Prostate gland (tissue), 2 donors: ENCODE measurements around the gene IGF1R. TPM values are rescaled to one million over a fixed set of nuclear protein-coding genes. Genes with fewer than 3 reads are reported as not detected.

Experiments used
- DNase-seq: peaks from one replicate; pipeline ENCODE4 v3.0.0-alpha.2; 2019; ENCODE audit warnings: low spot score
- H3K27ac ChIP-seq, 2 donors: fragments of 200-600 bp; sonication (generic); 2 replicates each; pipeline ENCODE4 v1.5.1; 2017 to 2019
- H3K27me3 ChIP-seq: fragments of 200-600 bp; sonication (generic); replicated peaks from 2 replicates; pipeline ENCODE4 v1.5.1; 2019; ENCODE audit not compliant: insufficient read depth
- H3K36me3 ChIP-seq, 2 donors: fragments of 200-600 bp; sonication (generic); 1 replicate in 1 of 2; 2 replicates in 1 of 2; pipeline versions ENCODE4 v1.5.1 to v1.8.1; 2017 to 2019
- H3K4me1 ChIP-seq: fragments of 200-600 bp; sonication (generic); replicated peaks from 2 replicates; pipeline ENCODE4 v1.5.1; 2019
- H3K4me3 ChIP-seq, 2 donors: fragments of 200-600 bp; sonication (generic); 2 replicates each; pipeline ENCODE4 v1.5.1; 2017 to 2019
- H3K9me3 ChIP-seq: fragments of 200-600 bp; sonication (generic); 2 replicates; pipeline ENCODE4 v1.5.1; 2017
- CTCF ChIP-seq, 4 experiments: fragments of 200-600 bp in 2 of 4; fragments of 450-650 bp in 2 of 4; sonication (generic) in 2 of 4; IDR thresholded peaks; 1 replicate in 3 of 4; 2 replicates in 1 of 4; pipeline ENCODE4 v1.5.1; 2016 to 2019; ENCODE audit warnings: antibody characterized with exemption in 4 of 4, mild to moderate bottlenecking in 2 of 4, moderate library complexity in 2 of 4
- POLR2A ChIP-seq: fragments of 450-650 bp; IDR thresholded peaks from one replicate; pipeline ENCODE4 v1.6.1; 2016; ENCODE audit warnings: antibody characterized with exemption, mild to moderate bottlenecking
- POLR2AphosphoS5 ChIP-seq: sonication (generic); formaldehyde crosslinking; IDR thresholded peaks from one replicate; pipeline ENCODE4 v1.6.1; 2017; ENCODE audit warnings: antibody characterized with exemption
- WGBS: methylation state at CpG from one replicate; pipeline ENCODE4 v1.1.5; 2018; 5-methylcytosine and 5-hydroxymethylcytosine counted together
- intact Hi-C: fragments of 100-400 bp; cut with DNase I; formaldehyde crosslinking; loops from one replicate; pipeline ENCODE4 v1.14.2; 2022
- total RNA-seq, 2 donors: library from RNA; depleted of rRNA; stranded (reverse); fragments of >200 nt; gene quantifications; one replicate each; pipeline ENCODE4 v1.1.0, GENCODE V29; 2016

Gene IGF1R
- total RNA-seq, 2 donors from 2014 or later = 190 to 216 TPM

GRCh38 chr15:98866511-98866910 is 218.2 kb downstream of the IGF1R start:
- no peak for TF ChIP-seq CTCF (IDR thresholded peaks at IDR 0.05)
- no peak for TF ChIP-seq POLR2AphosphoS5
- TF ChIP-seq POLR2A = no peak
- intact Hi-C loops = no loop called here
- no peak for DNase-seq
- Histone ChIP-seq H3K4me3 (peak overlapping the region; percentile 24 to 31), H3K4me1 (no peaks in the 10 kb centered on the region), H3K27me3 (no peaks in the 10 kb centered on the region), H3K27ac (peak overlapping the region; percentile 60 to 65), H3K9me3 (no peaks in the 10 kb centered on the region), H3K36me3 (no peaks in the 10 kb centered on the region)
- 40% methylated on average over 11 of the region's 11 CpGs for WGBS

- no peaks in the 10 kb centered on the region for H3K9me3 ChIP-seq
- DNase-seq = peak; percentile 59
- no peak overlapping the region for H3K4me3 ChIP-seq
- no peaks in the 10 kb centered on the region for H3K4me1 ChIP-seq
- intact Hi-C loops = no loop called here
- TF ChIP-seq CTCF (IDR thresholded peaks at IDR 0.05) (no peak), POLR2AphosphoS5 (peak; percentile 39)
- no peak overlapping the region for H3K27ac ChIP-seq
- 26% methylated on average over 6 of the region's 6 CpGs for WGBS
- H3K36me3 ChIP-seq = no peaks in the 10 kb centered on the region
- H3K27me3 ChIP-seq = no peaks in the 10 kb centered on the region
Measured at GRCh38 chr15:98868564-98868963, 220.2 kb downstream of the IGF1R start.

GRCh38 chr15:98870788-98871187 is 222.4 kb downstream of the IGF1R start:
- TF ChIP-seq CTCF (IDR thresholded peaks at IDR 0.05) = no peak
- TF ChIP-seq POLR2A = no peak
- no peak for TF ChIP-seq POLR2AphosphoS5
- H3K27me3 ChIP-seq = no peaks in the 10 kb centered on the region
- no peaks in the 10 kb centered on the region for H3K36me3 ChIP-seq
- no peaks in the 10 kb centered on the region for H3K9me3 ChIP-seq
- H3K4me3 ChIP-seq = no peak overlapping the region
- H3K27ac ChIP-seq = no peak overlapping the region
- 94% methylated on average over 6 of the region's 6 CpGs for WGBS
- peaks cover 5% of the 10 kb centered on the region for H3K4me1 ChIP-seq
- DNase-seq = no peak
- intact Hi-C loops = no loop called here

- peaks cover 9% of the 10 kb centered on the region for H3K4me1 ChIP-seq
- no peaks in the 10 kb centered on the region for H3K36me3 ChIP-seq
- H3K27me3 ChIP-seq = no peaks in the 10 kb centered on the region
- H3K9me3 ChIP-seq = no peaks in the 10 kb centered on the region
- no peak for DNase-seq
- TF ChIP-seq CTCF (IDR thresholded peaks at IDR 0.05) (no peak), POLR2AphosphoS5 (no peak), POLR2A (no peak)
- intact Hi-C loops = no loop called here
- no peak overlapping the region for H3K27ac ChIP-seq
- WGBS = 59% methylated on average over 3 of the region's 3 CpGs
- H3K4me3 ChIP-seq = no peak overlapping the region
Measured at GRCh38 chr15:98872774-98873173, 224.4 kb downstream of the IGF1R start.

GRCh38 chr15:98873441-98874218 is 225.3 kb downstream of the IGF1R start:
- H3K27me3 ChIP-seq = no peaks in the 10 kb centered on the region
- no peak for DNase-seq
- peaks cover 9% of the 10 kb centered on the region for H3K4me1 ChIP-seq
- no peak overlapping the region for H3K4me3 ChIP-seq
- intact Hi-C loops = no loop called here
- H3K36me3 ChIP-seq = no peaks in the 10 kb centered on the region
- no peak overlapping the region for H3K27ac ChIP-seq
- TF ChIP-seq POLR2A (no peak), POLR2AphosphoS5 (no peak), CTCF (IDR thresholded peaks at IDR 0.05) (no peak)
- H3K9me3 ChIP-seq = no peaks in the 10 kb centered on the region
- WGBS = 44% methylated on average over 12 of the region's 12 CpGs
